GM21360 (cell line): ENCODE measurements around the gene PITPNM3.

Source experiments
- ATAC-seq: cut with Tn5 transposase; IDR thresholded peaks from one replicate; pipeline ENCODE4 v1.9.1; 2021; ENCODE audit warnings: mild to moderate bottlenecking, moderate library complexity; ENCODE audit not compliant: unreplicated experiment

The PITPNM3 gene

DNA sequence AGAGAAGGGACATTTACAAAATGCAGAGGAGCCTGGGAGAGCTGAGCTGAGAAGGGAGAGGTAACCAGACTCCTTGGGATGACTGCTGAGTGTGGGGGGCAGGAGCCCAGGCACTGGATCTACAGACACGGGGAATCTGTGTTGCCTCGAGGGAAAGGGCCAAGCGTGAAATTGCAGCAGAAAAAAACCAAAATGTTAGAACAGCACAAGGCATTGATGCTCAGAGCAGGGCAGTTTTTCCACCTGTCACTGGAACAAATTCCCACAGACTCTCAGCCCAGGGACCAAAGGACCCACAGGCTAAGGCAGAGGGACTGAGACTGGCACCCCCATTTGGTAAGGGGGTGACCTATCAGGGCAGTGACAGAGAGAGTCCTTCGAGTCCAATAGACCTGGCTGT lies 2.0 kb downstream of the PITPNM3 start:
- no peak for ATAC-seq

- no peak for ATAC-seq
Measured at GRCh38 chr17:6551869-6552531, 4.4 kb downstream of the PITPNM3 start.

DNA sequence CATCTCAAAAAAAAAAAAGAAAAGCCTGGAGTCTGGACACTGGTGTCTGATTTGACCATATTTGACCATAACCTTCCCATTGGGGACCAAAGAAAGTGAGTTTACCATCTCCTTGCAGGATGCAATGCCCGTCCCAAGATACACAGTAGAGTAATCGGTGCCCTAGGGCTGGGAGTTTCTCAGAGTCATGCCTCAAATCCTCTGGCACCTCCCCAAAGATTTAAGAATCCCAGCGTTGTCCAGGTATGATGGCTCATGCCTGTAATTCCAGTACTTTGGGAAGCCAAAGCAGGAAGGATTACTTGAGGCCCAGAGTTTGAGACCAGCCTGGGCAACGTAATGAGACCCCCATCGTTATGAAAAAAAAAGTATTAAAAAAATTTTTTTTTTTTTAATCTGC lies 5.0 kb downstream of the PITPNM3 start:
- no peak for ATAC-seq

DNA sequence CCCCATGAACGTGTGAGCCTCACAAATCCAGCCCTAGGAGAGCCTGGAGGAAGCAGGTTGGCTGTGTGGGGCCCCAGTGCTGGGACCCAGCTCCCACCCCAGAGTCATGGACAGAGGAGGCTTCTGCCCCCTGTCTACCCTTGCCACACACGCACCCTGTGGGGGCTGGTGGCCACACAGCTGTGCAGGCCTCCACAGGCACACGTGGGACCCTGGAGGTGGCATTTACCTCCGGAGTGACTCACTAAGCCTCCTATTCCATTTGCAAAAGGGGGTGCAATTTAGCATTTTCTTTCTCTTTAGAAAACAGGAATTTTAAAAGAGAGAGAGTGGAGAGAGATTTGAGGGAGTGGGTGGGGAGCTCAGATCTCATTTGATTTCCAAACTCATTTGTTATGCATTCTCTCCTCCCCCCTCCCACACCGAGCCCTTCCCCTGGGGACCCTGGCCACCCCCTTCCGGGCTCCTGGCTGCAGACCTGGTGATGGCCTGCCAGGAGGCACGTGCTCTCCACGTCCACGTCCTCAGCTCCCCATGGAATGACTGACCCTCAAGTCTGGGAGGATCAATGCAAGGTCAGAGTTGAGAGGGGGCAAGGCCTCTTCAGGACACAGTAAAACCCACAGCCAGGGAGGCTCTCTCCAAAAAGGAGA lies 6.8 kb downstream of the PITPNM3 start:
- ATAC-seq: no peak

GRCh38 chr17:6548578-6549330 lies 7.6 kb downstream of the PITPNM3 start:
- no peak for ATAC-seq

GRCh38 chr17:6548034-6548433 lies 8.3 kb downstream of the PITPNM3 start:
- no peak for ATAC-seq

GRCh38 chr17:6547336-6547735 lies 9.0 kb downstream of the PITPNM3 start:
- ATAC-seq: no peak

GRCh38 chr17:6546069-6546718 lies 10.2 kb downstream of the PITPNM3 start:
- ATAC-seq: no peak

DNA sequence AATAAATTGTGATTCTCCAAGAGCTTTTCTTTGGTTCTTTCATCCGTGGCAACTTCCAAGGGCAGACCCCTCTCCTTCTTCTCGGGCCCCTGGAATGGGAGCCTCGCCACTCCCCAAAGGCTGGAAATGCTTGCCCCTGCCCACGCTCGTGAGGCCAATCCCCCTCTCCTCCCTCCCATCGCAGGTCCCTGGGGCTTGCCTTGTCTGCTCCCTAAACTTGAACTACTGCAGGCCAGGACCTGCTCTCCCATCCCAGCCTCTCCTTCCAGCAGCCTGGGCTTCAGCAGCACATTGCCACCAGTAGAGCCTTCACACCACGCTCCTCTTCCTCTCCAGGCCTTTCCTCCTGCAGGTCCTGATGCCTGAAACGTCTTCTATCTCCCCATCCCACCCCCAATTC lies 11.1 kb downstream of the PITPNM3 start:
- ATAC-seq: no peak

- no peak for ATAC-seq
Measured at GRCh38 chr17:6544011-6544370, 12.4 kb downstream of the PITPNM3 start.

DNA sequence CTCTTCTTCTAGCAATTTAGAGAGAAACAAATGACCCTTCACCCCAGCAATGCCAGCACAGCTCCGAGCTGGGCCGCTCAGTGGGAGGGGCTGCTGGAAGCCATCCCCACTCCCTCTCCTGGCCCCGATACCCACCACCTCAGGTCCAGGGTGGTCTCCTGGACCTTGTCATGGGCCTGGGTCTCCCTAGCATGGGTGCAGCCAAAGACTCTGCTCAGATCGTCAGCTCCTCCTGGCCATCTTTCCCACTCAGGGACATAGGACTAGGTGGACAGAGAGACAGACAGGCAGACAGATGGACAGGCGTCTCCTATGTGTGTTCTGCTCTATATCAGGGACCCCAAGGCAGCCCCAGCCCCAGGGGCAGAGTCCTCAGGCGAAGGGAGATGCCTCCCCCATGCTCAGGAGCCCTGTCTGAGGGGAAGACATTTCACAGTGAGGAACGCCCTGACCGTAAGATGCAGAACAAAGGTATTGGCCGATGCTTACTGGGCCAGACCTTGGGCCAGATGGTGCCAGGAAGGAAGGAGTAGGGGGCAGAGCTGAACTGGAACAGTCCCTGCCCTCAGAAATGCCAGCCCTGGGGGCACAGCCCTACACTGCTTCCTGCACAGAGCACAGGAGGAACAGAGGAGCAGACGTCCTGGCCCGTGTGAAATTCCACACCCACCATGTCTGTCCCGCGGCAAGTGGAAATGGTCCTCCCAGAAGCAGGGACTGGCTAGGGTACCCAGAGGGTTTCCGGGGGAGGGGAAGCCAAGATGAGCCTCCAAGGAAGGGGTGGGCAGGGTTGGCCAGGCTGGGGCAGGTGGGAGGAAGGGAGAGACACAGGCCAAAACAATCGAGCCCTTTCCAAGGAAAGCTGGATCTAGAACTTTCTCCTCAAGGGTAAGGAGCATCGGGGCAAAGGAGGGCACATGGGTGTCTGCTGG lies 13.0 kb downstream of the PITPNM3 start:
- no peak for ATAC-seq

- ATAC-seq: no peak
Measured at GRCh38 chr17:6542577-6542976, 13.8 kb downstream of the PITPNM3 start.

DNA sequence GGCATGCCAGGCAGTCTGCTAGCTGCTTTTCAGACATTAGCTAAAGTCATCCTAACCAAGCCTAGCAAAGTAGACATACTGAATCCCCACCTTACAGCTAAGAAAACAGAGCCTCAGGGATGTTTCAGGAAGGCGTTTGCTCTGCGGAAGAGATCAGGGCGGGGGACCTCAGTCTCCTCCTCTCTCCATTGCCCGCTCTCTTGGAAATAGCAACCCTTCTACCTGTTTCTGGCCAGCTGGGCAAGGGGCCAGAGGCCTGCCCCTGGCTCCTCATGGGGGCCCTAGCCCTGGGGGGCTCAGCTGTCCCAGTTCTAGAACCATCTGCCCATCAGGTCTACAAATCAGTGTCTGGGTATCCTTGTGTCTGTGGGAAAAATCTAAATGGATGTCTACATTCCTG lies 14.5 kb downstream of the PITPNM3 start:
- ATAC-seq: no peak

- no peak for ATAC-seq
Measured at GRCh38 chr17:6539871-6540270, 16.5 kb downstream of the PITPNM3 start.

DNA sequence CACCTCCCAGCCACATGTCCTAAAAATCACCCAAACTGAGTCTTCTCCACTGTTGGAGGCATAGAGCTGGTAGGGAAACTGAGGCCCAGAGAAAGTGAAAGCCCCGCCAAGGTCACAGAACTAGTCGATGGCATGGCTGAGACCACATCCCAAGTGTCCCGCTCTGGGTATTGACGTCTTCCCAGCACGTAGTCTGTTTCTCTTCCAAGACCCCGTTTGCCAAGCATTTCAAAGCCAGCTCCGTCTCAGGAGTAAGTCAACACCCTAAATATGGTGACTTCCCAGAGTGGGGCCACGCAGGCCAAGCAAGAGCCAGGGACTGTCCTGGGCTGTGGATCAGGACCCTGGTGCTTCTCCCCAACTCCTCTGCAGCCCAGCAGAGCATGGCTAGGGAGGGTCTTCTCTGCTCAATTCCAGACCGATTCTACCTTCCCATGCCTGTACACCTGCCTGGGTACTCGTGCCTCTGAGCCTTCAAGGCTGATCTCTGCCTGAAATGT lies 19.7 kb downstream of the PITPNM3 start:
- ATAC-seq: no peak

DNA sequence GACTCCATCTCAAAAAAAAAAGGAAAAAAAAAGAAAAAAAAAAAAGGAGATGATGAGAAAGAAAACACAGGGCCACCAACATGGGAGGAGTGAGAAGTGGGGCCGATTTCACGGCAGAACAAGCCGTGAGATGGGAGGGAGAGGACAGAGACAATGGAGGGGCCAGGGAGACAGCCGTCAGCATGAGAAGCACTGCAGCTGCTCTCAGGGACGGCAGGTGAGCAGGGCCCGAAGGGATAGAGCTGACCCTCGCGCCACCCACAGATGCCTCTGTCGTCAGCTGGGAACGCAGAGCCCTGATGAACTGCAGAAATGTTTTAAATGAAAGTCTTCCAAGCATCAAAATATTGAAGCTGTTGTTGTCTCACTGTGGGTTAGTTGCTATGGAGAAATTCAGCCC lies 20.3 kb downstream of the PITPNM3 start:
- ATAC-seq: no peak

- ATAC-seq: no peak
Measured at GRCh38 chr17:6534846-6535514, 21.4 kb downstream of the PITPNM3 start.

GRCh38 chr17:6532441-6532885 lies 23.9 kb downstream of the PITPNM3 start:
- no peak for ATAC-seq

DNA sequence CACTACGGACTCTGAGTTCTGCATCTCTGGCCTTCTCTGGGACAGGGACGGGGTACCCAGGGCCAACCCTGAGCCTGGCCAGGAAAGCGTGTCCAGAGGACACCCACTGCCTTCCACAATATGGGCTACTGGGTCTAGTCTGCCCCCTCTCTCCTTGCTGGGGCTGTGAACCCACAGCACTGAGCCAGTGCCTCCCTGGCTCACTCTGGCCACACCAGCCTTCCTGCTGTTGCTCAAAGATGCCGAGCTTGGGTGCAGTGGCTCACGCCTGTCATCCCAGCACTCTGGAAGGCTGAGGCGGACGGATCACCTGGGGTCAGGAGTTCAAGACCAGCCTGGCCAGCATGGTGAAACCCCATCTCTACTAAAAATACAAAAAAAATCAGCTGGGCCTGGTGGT lies 24.8 kb downstream of the PITPNM3 start:
- ATAC-seq: no peak
